ENCODE results near the gene DHRS3.

DHRS3 gene

DNA sequence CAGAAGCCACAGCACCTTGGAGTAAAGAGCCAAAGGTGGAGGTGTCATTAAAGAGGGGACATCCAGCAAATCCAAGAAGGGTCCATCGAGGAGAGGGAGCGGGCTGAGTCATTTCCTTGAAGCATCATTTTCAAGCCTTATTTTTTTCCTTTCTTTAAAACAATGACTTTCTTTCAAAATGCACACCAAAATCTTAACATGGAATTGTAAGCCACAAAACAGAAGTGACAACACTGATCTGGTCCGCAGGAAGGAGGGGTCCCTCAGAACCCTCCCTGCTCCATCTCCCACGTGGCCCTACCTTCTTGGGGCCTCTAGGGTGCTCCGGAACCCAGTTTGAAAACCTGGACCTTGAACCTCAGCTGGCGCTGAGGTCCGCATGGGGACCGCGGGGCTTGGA is 14.8 kb downstream of the DHRS3 start:
- DNase-seq (ENCODE audit: low read depth): no peak
- no peak for TF ChIP-seq CTCF (IDR thresholded peaks at IDR 0.05; ENCODE audit: control insufficient read depth, extremely low read depth, insufficient read depth)
- no peak overlapping the region for H3K4me3 ChIP-seq (ENCODE audit: low read depth, low read length)

GRCh38 chr1:12602659-12603024 is 15.4 kb downstream of the DHRS3 start:
- no peak overlapping the region for H3K4me3 ChIP-seq (ENCODE audit: low read depth, low read length)
- no peak for DNase-seq (ENCODE audit: low read depth)
- TF ChIP-seq CTCF (IDR thresholded peaks at IDR 0.05; ENCODE audit: control insufficient read depth, extremely low read depth, insufficient read depth): no peak

GRCh38 chr1:12601700-12602658 is 16.0 kb downstream of the DHRS3 start:
- TF ChIP-seq CTCF (IDR thresholded peaks at IDR 0.05; ENCODE audit: control insufficient read depth, extremely low read depth, insufficient read depth): no peak
- no peak overlapping the region for H3K4me3 ChIP-seq (ENCODE audit: low read depth, low read length)
- no peak for DNase-seq (ENCODE audit: low read depth)

DNA sequence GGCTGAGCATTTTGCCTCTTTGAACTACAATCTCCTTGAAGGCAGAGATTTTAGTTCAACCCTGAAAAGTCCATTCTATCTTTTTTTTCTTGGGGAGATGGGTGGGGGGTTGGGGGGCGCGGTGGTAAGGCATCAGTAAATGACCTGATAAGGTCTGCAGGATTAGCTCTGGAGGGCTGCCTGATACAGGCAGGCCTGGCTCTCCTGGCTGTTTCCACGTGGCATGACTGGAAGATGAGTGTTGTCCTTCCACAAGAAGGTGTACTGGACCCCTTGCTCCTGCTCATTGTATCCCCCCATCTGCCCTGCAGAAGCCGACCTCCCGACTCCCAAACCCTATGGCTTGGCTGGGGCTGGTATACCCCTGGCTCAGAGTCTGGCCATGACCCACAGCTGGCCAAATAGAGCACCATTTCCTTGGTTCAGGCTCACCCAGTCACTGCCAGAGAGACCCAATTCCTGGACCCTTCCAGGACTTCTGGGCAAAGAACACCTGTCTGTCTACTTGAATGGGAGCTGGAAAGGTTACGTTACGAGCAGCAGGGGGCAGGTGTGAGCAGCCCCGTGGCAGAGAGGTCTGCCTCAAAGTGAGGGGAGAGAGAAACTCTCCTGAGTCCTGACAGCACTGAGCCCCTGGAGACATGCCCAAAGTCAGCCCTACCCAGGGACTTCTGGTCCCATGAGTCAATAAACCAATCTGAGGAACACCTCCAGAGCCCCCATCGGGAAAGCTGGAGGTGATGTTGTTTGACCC is 17.0 kb downstream of the DHRS3 start:
- 0 out of 2 replicates have a peak, but pooled peaks have one; percentile 18 for TF ChIP-seq CTCF (IDR thresholded peaks at IDR 0.05; ENCODE audit: control insufficient read depth, extremely low read depth, insufficient read depth)
- no peak for DNase-seq (ENCODE audit: low read depth)
- no peak overlapping the region for H3K4me3 ChIP-seq (ENCODE audit: low read depth, low read length)

DNA sequence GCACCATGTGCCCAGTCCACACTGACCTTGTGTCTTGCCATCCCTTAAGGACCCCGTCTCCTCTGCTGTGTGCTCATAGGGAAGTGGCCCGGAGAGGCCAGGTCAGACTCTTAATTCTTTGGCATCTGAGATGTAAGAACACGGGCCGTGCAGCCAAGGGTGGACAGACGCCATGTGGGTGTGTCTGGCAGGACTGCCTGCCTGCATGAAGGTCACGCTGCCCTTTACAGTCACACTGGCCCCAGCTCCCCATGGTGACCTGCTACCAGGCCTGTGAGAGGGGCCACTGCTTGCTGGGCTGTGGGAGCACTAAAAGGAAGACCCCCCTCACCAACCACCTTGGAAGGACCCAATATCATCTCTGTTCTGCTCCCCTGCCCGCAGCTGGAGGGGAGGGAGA is 17.7 kb downstream of the DHRS3 start:
- DNase-seq (ENCODE audit: low read depth): no peak
- no peak for TF ChIP-seq CTCF (IDR thresholded peaks at IDR 0.05; ENCODE audit: control insufficient read depth, extremely low read depth, insufficient read depth)
- no peak overlapping the region for H3K4me3 ChIP-seq (ENCODE audit: low read depth, low read length)

- no peak overlapping the region for H3K4me3 ChIP-seq (ENCODE audit: low read depth, low read length)
- DNase-seq (ENCODE audit: low read depth): no peak
- no peak for TF ChIP-seq CTCF (IDR thresholded peaks at IDR 0.05; ENCODE audit: control insufficient read depth, extremely low read depth, insufficient read depth)
These were observed 18.4 kb downstream of the DHRS3 start for GRCh38 chr1:12599657-12600056.
